ENCODE measurements around the gene TOMM34.

DNA sequence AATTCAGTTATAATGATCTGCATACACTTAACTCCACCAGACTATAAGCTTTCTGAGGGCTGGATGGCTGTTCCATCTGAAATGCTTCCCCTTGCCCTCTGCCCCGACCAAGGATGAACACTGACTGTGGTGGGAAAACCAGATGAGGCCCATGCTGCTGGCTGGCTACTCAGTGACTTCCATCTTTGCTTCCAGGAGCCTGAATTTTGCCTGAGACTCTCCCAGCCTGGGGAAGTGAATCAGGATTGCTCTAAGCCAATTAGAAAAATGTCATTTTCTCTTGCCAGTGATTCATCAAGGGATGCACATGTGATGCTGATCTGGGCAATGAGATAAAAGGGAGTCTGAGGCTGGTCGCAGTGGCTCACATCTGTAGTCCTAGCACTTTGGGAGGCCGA is 1.7 kb upstream of the TOMM34 start:
- TF ChIP-seq POLR2AphosphoS5 (IDR thresholded peaks at IDR 0.05; ENCODE audit: insufficient read depth in 1 of 2, low read depth in 1 of 2), result no peak
- TF ChIP-seq, protein P1, sequence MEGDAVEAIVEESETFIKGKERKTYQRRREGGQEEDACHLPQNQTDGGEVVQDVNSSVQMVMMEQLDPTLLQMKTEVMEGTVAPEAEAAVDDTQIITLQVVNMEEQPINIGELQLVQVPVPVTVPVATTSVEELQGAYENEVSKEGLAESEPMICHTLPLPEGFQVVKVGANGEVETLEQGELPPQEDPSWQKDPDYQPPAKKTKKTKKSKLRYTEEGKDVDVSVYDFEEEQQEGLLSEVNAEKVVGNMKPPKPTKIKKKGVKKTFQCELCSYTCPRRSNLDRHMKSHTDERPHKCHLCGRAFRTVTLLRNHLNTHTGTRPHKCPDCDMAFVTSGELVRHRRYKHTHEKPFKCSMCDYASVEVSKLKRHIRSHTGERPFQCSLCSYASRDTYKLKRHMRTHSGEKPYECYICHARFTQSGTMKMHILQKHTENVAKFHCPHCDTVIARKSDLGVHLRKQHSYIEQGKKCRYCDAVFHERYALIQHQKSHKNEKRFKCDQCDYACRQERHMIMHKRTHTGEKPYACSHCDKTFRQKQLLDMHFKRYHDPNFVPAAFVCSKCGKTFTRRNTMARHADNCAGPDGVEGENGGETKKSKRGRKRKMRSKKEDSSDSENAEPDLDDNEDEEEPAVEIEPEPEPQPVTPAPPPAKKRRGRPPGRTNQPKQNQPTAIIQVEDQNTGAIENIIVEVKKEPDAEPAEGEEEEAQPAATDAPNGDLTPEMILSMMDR (IDR thresholded peaks at IDR 0.05), result no peak
